T-helper 1 cell (primary cell): ENCODE results near the gene FFAR3.
A peak's percentile ranks its signal among the peaks of the same experiment; 100 is the strongest.

Experiments used
- DNase-seq, 5 donors: peaks; one replicate each; pipeline ENCODE4 v3.0.0-alpha.2; 2012 to 2020
- total RNA-seq, 4 donors: gene quantifications; one replicate each; lab custom pipeline; 2026; lab: John Stamatoyannopoulos, UW

FFAR3 gene
- 0 to 0.12 (median 0) reads per million in 4 donors for total RNA-seq

- DNase-seq: peak in 1 of 5 donors; percentile 42
These were observed at the start of gene FFAR3 for GRCh38 chr19:35357867-35358573. Gene FFAR3 (plus strand): TSS chr19:35358460. CDS start chr19:35358891, 431 bp downstream.

- no peak for DNase-seq
These were observed 49.4 kb upstream of the FFAR3 start for GRCh38 chr19:35308910-35309309.

GRCh38 chr19:35309481-35310279 is 48.6 kb upstream of the FFAR3 start:
- DNase-seq: no peak

GRCh38 chr19:35310331-35310730 is 47.9 kb upstream of the FFAR3 start:
- DNase-seq: no peak

- no peak for DNase-seq
These were observed 47.3 kb upstream of the FFAR3 start for GRCh38 chr19:35310811-35311465.

- no peak for DNase-seq
These were observed 46.2 kb upstream of the FFAR3 start for GRCh38 chr19:35311901-35312665.

GRCh38 chr19:35313587-35313986 is 44.7 kb upstream of the FFAR3 start:
- DNase-seq: no peak

- DNase-seq: no peak
These were observed 44.2 kb upstream of the FFAR3 start for GRCh38 chr19:35314031-35314430.

- no peak for DNase-seq
These were observed 43.3 kb upstream of the FFAR3 start for GRCh38 chr19:35314858-35315470.

GRCh38 chr19:35315883-35316282 is 42.4 kb upstream of the FFAR3 start:
- DNase-seq: no peak

GRCh38 chr19:35316560-35316959 is 41.7 kb upstream of the FFAR3 start:
- no peak for DNase-seq

GRCh38 chr19:35317464-35318043 is 40.7 kb upstream of the FFAR3 start:
- no peak for DNase-seq

GRCh38 chr19:35318679-35319448 is 39.4 kb upstream of the FFAR3 start:
- no peak for DNase-seq

- DNase-seq: no peak
These were observed 38.1 kb upstream of the FFAR3 start for GRCh38 chr19:35320065-35320713.

GRCh38 chr19:35321291-35321690 is 37.0 kb upstream of the FFAR3 start:
- DNase-seq: no peak

GRCh38 chr19:35322014-35322413 is 36.2 kb upstream of the FFAR3 start:
- no peak for DNase-seq

- DNase-seq: no peak
These were observed 30.6 kb upstream of the FFAR3 start for GRCh38 chr19:35327642-35328041.

- no peak for DNase-seq
These were observed 29.4 kb upstream of the FFAR3 start, which contains the start of gene CD22 for GRCh38 chr19:35328851-35329285. Gene CD22 (plus strand): TSS chr19:35329187. CDS start chr19:35332041, 2,854 bp downstream.

- DNase-seq: no peak
These were observed 28.9 kb upstream of the FFAR3 start for GRCh38 chr19:35329323-35329722.

- DNase-seq: no peak
These were observed 27.8 kb upstream of the FFAR3 start for GRCh38 chr19:35330475-35330874.
